Urinary bladder (tissue), 4 donors: ENCODE data around the gene RBMS3. TPM values are rescaled to one million over a fixed set of nuclear protein-coding genes. Genes with fewer than 3 reads are reported as not detected.

Experiments
- DNase-seq: peaks from one replicate; pipeline ENCODE4 v3.0.0-alpha.2; 2015; ENCODE audit errors: extremely low spot score
- H3K27ac ChIP-seq: one replicate; pipeline ENCODE4 v1.5.1; 2013; ENCODE audit warnings: low read depth, mild to moderate bottlenecking, moderate library complexity
- H3K36me3 ChIP-seq: one replicate; pipeline ENCODE4 v1.6.1; 2013; ENCODE audit warnings: mild to moderate bottlenecking, moderate library complexity; ENCODE audit not compliant: insufficient read depth
- H3K4me1 ChIP-seq: one replicate; pipeline ENCODE4 v1.6.1; 2013; ENCODE audit warnings: mild to moderate bottlenecking, moderate library complexity; ENCODE audit not compliant: insufficient read depth
- H3K4me3 ChIP-seq: one replicate; pipeline ENCODE4 v1.5.1; 2013; ENCODE audit warnings: low read depth, low read length
- WGBS: extraction: QIAGEN DNeasy Blood & Tissue Kit; methylation state at CpG from one replicate; pipeline ENCODE4 v1.1.7; 2013; 5-methylcytosine and 5-hydroxymethylcytosine counted together
- polyA plus RNA-seq: library from polyadenylated mRNA; stranded (reverse); fragments of 200-250 nt; gene quantifications from one replicate; pipeline ENCODE4 v1.2.3, GENCODE V29; 2013
- total RNA-seq: library from RNA; depleted of rRNA; stranded (reverse); fragments of >200 nt; gene quantifications from one replicate; pipeline ENCODE4 v1.2.3, GENCODE V29; 2014
- donor health status: healthy with polysubstance abuse.
- donor health status: healthy.

RBMS3 gene
- total and polyA plus RNA-seq, 2 donors, result 10.6 to 136 TPM

DNA sequence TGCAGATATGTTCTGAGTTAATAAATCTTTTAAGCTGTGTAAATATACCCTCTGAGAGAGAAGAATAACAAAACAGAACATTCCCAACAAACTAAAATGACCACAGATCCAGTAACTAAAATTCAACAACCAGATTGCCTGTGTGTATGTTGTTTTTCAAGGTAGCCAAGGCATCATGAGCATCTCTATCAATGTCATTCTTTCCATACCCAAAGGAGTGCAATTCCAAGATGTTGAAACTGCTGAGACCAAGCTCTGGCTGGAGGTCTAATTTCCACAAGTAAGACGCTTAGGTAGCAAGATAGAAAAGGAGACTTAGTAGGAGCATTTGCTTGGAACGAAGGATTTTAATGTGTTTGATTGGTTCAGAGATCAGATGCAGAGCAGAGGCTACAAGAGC, 276.3 kb downstream of the RBMS3 start:
- 85% methylated on average over 2 of the region's 2 CpGs for WGBS
- no peak for DNase-seq

DNA sequence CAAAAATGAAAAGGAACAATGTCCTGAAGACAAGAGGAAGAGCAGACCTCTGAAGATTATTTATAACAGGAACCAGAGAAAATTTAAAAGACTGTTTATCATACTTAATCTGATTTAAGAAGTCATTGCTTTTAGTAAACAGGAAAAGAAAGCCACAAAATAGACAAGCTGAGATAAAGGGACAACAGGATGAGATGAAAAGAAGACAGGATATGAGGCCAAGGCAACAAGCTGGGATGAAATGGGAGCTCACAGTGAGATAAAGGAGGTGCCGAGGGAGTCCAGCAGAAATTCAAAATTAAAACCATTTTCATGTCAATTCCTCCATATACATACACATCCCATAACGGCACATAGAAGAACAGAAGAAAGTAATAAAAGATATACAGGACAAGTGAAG, 277.0 kb downstream of the RBMS3 start:
- H3K36me3 ChIP-seq, result no peaks in the 10 kb centered on the region
- WGBS, result 86% methylated on average over 2 of the region's 2 CpGs
- no peaks in the 10 kb centered on the region for H3K4me1 ChIP-seq
- no peak overlapping the region for H3K27ac ChIP-seq
- DNase-seq, result no peak
- H3K4me3 ChIP-seq, result no peak overlapping the region

More for the DNA sequence above, 276.3 kb downstream of the RBMS3 start:
- Histone ChIP-seq H3K4me1 (no peaks in the 10 kb centered on the region), H3K4me3 (no peak overlapping the region), H3K27ac (no peak overlapping the region), H3K36me3 (no peaks in the 10 kb centered on the region)

DNA sequence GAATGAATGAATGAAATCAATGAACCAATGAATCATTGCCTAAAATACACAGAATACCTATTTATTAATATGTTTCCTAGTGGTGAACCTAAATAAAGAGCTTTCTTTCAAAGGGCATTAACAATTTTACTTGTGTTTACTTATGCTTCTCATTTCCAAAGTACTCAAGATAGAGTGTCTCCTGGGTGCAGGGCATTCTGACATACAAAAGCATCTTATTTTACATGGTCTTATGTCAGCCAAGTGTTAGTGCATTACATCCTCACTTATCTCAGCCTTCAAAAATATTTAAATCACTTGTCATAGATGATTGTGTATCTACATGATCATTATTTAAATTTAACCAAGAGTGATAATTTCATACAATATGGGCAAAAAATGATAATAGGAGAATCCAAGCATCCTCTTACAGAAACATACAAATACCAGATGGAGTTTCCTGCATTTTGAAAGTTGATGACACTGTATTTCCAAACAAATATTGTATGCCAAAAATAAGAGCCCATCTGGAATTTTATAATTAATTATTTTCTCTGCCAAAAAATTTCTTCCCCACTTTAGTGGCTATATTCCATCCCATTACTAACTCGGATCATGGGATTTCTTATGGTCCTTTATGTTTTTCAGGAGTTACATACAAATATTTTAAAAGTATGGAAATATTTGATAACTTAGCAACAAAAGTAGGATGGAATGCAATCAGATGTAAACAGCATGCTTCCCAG, 279.0 kb downstream of the RBMS3 start:
- H3K36me3 ChIP-seq, result no peaks in the 10 kb centered on the region
- whole genome bisulfite sequencing, result 54% methylated on average over 1 of the region's 1 CpG
- no peak for DNase-seq
- H3K4me1 ChIP-seq, result no peaks in the 10 kb centered on the region
- no peak overlapping the region for H3K27ac ChIP-seq
- H3K4me3 ChIP-seq, result no peak overlapping the region

DNA sequence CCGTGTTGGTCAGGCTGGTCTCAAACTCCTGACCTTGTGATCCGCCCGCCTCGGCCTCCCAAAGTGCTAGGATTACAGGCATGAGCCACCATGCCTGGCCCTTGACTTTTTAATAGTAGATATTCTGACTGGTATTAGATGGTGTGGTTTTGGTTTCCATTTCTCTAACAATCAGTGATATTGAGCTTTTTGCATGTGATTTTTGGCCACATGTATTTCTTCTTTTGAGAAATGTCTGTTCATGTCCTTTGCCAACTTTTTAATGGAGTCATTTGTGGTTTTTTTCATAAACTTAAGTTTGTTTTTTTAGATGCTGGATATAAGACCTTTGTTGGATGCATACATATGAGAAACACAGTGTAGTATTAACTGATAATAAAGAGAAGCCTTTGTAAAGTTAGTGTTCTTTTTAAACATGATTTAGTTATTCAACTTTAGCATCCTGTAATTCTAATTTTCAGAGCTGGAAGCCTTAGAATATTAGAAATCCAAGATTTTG, 280.8 kb downstream of the RBMS3 start:
- Histone ChIP-seq H3K4me3 (no peak overlapping the region), H3K27ac (no peak overlapping the region), H3K36me3 (no peaks in the 10 kb centered on the region), H3K4me1 (no peaks in the 10 kb centered on the region)
- 81% methylated on average over 4 of the region's 4 CpGs for WGBS
- no peak for DNase-seq

DNA sequence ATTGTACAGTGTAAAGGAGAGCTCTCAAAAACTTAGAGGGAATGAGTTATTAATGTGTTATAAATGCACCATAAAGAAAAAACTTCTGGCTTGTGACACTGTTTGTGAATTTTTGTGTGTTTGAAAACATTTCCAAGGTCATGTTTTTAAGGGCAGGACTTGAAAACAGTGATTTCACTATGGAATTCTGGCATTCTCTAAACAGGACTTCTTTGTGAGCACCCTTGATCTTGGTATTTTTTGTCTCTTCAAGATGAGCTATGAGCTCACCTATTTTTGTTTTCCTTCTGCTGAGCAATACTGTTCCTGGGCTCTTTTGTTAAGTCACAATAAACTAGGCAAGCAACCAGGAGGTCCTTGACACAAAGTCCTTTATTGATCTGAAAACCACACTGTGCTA, 284.4 kb downstream of the RBMS3 start:
- Histone ChIP-seq H3K36me3 (no peaks in the 10 kb centered on the region), H3K27ac (no peak overlapping the region), H3K4me3 (no peak overlapping the region), H3K4me1 (no peaks in the 10 kb centered on the region)
- no peak for DNase-seq

DNA sequence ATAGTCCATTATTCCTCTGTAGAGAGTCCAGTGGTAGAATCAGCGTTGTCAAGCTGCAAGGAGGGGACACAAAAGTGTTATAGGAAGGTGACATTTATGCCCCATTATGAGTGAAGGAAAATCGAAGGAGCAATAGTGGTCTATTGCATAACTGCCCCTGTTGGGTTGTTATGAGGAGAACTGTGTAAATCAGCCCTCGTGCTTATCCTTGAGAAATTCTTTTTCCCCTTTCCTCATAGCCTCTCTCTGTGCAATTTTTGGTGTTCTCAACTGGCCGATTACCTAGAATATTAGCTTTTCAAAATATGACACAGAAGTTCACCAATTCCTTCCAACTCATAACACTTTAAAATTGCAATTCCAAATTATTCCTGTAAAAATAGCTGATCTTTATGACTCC, 286.6 kb downstream of the RBMS3 start:
- H3K4me1 ChIP-seq, result no peaks in the 10 kb centered on the region
- no peak overlapping the region for H3K27ac ChIP-seq
- no peaks in the 10 kb centered on the region for H3K36me3 ChIP-seq
- DNase-seq, result no peak
- H3K4me3 ChIP-seq, result no peak overlapping the region
- WGBS, result 81% methylated on average over 4 of the region's 4 CpGs

DNA sequence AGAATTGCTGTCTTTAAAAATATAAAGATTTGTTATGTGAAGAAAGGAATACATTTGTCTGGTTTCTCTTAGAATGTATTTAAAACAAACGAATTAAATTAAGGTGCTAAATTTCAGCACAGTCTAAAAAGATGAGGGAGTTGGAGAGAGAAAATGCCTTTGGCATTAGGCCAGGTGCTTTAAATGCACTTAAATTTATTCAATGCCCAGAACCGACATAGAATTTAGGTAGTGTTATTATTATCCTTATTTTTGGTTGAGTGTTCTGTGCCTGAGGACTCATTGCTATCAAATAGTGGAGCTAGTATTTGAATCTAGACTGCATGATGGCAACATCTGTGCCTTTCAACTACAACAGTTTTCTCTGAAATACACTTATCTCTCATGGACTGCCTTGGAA, 287.5 kb downstream of the RBMS3 start:
- Histone ChIP-seq H3K27ac (no peak overlapping the region), H3K4me3 (no peak overlapping the region), H3K4me1 (no peaks in the 10 kb centered on the region), H3K36me3 (no peaks in the 10 kb centered on the region)
- DNase-seq, result no peak
- 51% methylated on average over 2 of the region's 2 CpGs for whole genome bisulfite sequencing

DNA sequence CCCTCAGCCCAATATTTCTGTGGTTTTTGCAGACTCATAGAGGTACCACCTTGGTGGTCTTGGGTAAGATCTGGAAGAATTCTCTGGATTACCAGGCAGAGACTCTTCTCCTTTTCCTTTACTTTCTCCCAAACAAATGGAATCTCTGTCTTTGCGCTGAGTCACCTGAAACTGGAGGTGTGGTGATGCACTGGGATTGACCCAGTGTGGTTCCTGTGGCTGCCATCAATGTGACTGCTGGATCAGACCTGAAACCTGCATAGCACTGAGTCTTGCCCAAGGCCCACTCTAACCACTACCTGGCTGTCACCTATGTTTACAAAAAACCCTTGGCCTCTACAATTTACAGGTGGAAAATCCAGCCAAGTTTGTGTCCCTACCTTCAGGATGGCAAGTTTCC, 295.3 kb downstream of the RBMS3 start:
- H3K36me3 ChIP-seq, result no peaks in the 10 kb centered on the region
- no peaks in the 10 kb centered on the region for H3K4me1 ChIP-seq
- WGBS, result 100% methylated on average over 1 of the region's 1 CpG
- no peak for DNase-seq
- H3K4me3 ChIP-seq, result no peak overlapping the region
- no peak overlapping the region for H3K27ac ChIP-seq

DNA sequence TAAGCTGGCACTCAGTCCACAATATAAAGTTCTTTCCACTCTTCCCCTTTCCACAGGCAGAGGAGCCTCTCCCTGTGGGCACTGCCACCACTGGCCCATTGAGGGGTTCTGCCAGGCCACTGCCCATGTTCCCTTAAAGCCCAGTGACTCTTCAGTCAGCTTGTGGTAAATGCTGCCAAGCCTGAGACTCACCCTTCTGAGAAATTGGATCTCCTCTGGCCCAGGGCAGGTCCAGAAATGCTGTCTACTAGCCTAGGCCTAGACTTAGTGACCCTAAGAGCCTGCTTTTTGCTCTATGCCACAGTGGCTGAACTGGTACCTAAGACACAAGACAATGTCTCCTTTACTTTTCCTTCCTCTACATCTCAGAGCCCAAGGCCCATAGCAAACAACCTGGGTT, 295.8 kb downstream of the RBMS3 start:
- Histone ChIP-seq H3K4me3 (no peak overlapping the region), H3K4me1 (no peaks in the 10 kb centered on the region), H3K27ac (no peak overlapping the region), H3K36me3 (no peaks in the 10 kb centered on the region)
- no peak for DNase-seq

DNA sequence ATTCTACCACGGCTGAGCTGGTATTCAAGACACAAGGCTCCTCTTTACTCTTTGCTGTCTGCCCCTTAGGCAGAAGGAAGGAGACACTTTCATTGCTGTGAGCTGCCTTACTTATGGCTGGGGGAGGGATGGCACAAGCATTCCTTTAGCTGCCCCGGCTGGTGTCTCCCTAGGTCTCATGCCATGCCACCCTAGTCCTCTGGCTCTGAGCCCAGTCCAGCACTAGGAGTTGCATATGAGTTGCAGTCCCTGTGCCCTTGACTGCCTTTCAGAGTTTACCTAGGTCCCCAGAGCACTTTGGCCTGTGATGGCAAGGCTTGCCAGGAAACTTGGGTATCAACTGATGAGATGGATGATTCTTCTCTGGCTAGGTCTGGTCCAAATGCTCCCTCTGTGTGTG, 296.4 kb downstream of the RBMS3 start:
- Histone ChIP-seq H3K27ac (no peak overlapping the region), H3K4me3 (no peak overlapping the region), H3K4me1 (no peaks in the 10 kb centered on the region), H3K36me3 (no peaks in the 10 kb centered on the region)
- DNase-seq, result no peak
- 93% methylated on average over 2 of the region's 2 CpGs for WGBS

DNA sequence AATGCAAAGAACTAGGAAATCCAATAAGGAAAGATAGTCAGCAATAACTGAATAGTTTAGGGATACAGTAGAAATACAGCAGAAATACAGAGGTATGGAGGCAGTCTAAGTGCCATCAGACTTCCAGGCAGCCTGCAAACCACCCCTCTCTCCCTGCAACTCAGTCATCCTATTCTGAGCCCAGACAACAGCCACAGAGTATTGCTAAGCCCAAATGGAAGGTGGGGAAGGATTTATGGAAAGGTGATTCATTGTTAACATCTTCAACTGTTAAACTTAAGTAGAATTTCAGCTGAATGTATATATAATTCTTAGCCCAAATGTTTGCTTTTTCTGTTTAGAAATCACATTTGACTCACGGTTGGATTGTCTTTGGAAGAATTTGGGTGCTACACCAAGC, 300.4 kb downstream of the RBMS3 start:
- 85% methylated on average over 1 of the region's 1 CpG for WGBS
- DNase-seq, result no peak
- H3K36me3 ChIP-seq, result no peaks in the 10 kb centered on the region
- H3K4me1 ChIP-seq, result no peaks in the 10 kb centered on the region
- no peak overlapping the region for H3K27ac ChIP-seq
- H3K4me3 ChIP-seq, result no peak overlapping the region

DNA sequence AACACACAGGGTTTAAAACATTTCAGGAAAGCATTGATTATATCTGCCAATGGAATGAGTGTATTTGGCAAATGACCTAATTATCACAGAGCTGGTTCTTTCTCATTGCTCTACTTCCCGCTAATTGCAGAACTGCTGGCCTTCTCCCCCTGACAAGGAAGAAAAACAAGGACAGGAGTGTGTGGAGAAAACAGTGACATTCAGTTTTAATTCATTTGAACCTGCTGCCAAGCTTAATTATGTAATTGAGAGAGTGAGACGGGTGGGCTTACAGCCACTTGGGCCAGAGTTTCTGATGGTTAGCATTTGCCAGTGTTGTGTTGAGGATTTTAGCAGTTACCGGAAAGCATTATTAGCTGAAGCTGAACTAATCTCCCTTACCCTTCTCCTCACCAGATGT, 301.4 kb downstream of the RBMS3 start:
- Histone ChIP-seq H3K4me1 (no peaks in the 10 kb centered on the region), H3K4me3 (no peak overlapping the region), H3K27ac (no peak overlapping the region), H3K36me3 (no peaks in the 10 kb centered on the region)
- 80% methylated on average over 3 of the region's 3 CpGs for WGBS
- DNase-seq, result no peak

DNA sequence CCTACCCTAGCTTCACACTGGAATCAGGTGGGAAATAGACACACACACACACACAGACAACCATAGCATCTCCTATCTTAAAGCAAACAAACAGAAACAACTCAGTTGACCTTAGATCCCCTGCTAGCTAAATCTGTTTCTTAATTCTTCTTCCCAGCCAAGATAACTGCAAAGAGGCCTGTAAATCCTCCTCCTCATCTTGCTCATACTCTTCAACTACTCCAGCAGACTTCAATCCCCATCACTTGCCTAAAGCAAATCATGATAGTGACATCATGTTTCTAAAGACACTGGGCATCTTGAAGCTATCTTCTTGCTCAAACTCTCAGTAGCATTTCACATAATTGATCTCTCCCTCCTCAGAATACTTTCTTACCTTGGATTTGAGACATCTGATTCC, 303.0 kb downstream of the RBMS3 start:
- Histone ChIP-seq H3K36me3 (no peaks in the 10 kb centered on the region), H3K4me3 (no peak overlapping the region), H3K4me1 (no peaks in the 10 kb centered on the region), H3K27ac (no peak overlapping the region)
- no peak for DNase-seq

DNA sequence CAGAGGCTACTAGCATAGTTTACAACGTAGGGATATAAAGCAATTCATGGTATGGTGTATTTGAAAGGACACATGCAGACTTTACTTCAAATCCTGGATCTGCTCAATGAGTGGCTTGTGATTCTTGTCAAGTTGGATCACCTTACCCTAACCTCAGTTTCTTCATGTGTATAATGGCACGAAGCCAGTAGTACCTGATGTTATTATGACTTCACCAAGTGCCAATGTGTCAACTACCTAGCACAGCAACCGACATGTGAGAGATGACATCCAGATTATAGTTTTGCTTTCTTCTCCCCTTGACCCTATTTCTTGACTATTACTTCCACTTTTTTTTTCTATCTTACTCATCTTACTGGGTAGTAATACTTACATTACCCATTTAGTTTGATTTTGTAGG, 304.5 kb downstream of the RBMS3 start:
- H3K27ac ChIP-seq, result no peak overlapping the region
- WGBS, result 95% methylated on average over 3 of the region's 3 CpGs
- H3K4me3 ChIP-seq, result no peak overlapping the region
- no peaks in the 10 kb centered on the region for H3K4me1 ChIP-seq
- H3K36me3 ChIP-seq, result no peaks in the 10 kb centered on the region
- DNase-seq, result no peak

DNA sequence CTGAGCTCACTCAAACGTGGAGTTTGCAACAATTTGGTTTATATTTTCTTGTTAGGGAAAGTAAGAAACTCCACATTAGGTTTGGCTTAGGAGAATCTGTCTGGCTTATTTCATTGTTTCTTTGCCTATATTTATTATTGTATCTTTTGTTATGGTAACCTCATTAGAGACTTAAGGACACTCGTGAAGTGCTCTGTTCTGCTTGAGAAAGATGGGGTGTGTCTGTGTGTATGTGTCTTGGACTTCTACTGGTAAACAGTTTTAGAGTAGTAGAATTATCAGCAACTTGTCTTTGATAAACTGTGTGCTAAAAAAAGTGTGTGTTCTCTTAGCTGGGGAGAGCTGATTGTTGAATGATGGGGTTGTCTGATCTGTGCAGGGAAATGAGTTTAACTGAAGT, 306.5 kb downstream of the RBMS3 start:
- H3K4me3 ChIP-seq, result no peak overlapping the region
- no peak for DNase-seq
- WGBS, result 36% methylated on average over 2 of the region's 2 CpGs
- no peaks in the 10 kb centered on the region for H3K4me1 ChIP-seq
- H3K36me3 ChIP-seq, result no peaks in the 10 kb centered on the region
- no peak overlapping the region for H3K27ac ChIP-seq
